Body of pancreas (tissue), 4 donors: ENCODE results near the gene ASB10.

Experiments
- CTCF ChIP-seq, 7 experiments: fragments of 450-650 bp in 4 of 7; fragments of 200-600 bp in 3 of 7; sonication (generic) in 3 of 7; IDR thresholded peaks; one replicate each; pipeline ENCODE4 v1.5.1; 2016 to 2019; ENCODE audit warnings: antibody characterized with exemption in 7 of 7
- POLR2A ChIP-seq, 3 donors: fragments of 450-650 bp; IDR thresholded peaks; one replicate each; pipeline ENCODE4 v1.6.1; 2016; ENCODE audit warnings: antibody characterized with exemption in 3 of 3, mild to moderate bottlenecking in 2 of 3

- no peak for TF ChIP-seq CTCF (IDR thresholded peaks at IDR 0.05)
- TF ChIP-seq POLR2A (IDR thresholded peaks at IDR 0.05): no peak
Observed at GRCh38 chr7:151174246-151175046, 12.6 kb downstream of the ASB10 start.
